WTC11 (cell line): ENCODE data around the gene COL9A1.

Source experiments
- ELF4 ChIP-seq: sonication (generic); formaldehyde crosslinking; IDR thresholded peaks from 2 replicates; pipeline ENCODE4 v1.8.1; 2022; ENCODE audit warnings: low read depth, mild to moderate bottlenecking, moderate library complexity, missing genetic modification reagents
- ETV6 ChIP-seq: sonication (generic); formaldehyde crosslinking; IDR thresholded peaks from 2 replicates; pipeline ENCODE4 v1.8.1; 2022; ENCODE audit warnings: mild to moderate bottlenecking, missing genetic modification reagents
- GTF2I ChIP-seq: fragments of 250-450 bp; sonication (Bioruptor Pico); conservative IDR thresholded peaks from 2 replicates; pipeline ENCODE4 v1.4.0; 2021; ENCODE audit warnings: mild to moderate bottlenecking
- NR1H2 ChIP-seq: sonication (generic); formaldehyde crosslinking; IDR thresholded peaks from 2 replicates; pipeline ENCODE4 v1.9.0; 2021; ENCODE audit warnings: mild to moderate bottlenecking, moderate library complexity, missing genetic modification reagents
- RELA ChIP-seq: sonication (generic); formaldehyde crosslinking; IDR thresholded peaks from 2 replicates; pipeline ENCODE4 v1.8.1; 2022; ENCODE audit warnings: missing genetic modification reagents, mild to moderate bottlenecking, borderline replicate concordance
- ZNF232 ChIP-seq: sonication (generic); formaldehyde crosslinking; IDR thresholded peaks from 2 replicates; pipeline ENCODE4 v1.8.0; 2022; ENCODE audit warnings: mild to moderate bottlenecking, missing genetic modification reagents
- TF ChIP-seq, protein P1 (sequence below): fragments of 200-600 bp; IDR thresholded peaks from 2 replicates; pipeline ENCODE4 v1.8.0; 2022; ENCODE audit warnings: antibody characterized with exemption
- TF ChIP-seq, protein P2 (sequence below): sonication (generic); formaldehyde crosslinking; IDR thresholded peaks from 2 replicates; pipeline ENCODE4 v1.8.0; 2022; ENCODE audit warnings: mild to moderate bottlenecking, missing genetic modification reagents
- TF ChIP-seq, protein P3 (sequence below): sonication (generic); formaldehyde crosslinking; IDR thresholded peaks from 2 replicates; pipeline ENCODE4 v1.8.1; 2023; ENCODE audit warnings: mild to moderate bottlenecking, missing genetic modification reagents

DNA sequence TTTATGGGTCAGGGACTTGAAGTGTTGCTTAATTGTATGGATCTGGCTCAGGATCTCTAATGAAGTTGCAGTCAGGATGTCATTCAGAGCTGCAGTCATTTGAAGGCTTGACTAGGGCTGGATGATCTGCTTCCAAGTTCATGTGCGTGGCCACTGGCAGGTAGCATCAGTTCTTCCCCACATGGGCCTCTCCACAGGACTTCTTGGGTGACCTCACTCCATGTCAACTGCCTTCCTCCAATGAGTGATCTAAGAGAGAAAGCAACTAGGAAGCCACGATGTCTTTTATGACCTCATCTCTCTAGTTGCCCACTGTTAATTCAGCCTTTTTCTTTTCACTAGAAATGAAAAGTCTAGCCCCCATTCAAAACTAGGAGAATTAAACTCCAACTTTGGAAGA, 104.1 kb downstream of the COL9A1 start:
- no peak for TF ChIP-seq ELF4 (CRISPR knock-in tag)
- TF ChIP-seq, protein P1, sequence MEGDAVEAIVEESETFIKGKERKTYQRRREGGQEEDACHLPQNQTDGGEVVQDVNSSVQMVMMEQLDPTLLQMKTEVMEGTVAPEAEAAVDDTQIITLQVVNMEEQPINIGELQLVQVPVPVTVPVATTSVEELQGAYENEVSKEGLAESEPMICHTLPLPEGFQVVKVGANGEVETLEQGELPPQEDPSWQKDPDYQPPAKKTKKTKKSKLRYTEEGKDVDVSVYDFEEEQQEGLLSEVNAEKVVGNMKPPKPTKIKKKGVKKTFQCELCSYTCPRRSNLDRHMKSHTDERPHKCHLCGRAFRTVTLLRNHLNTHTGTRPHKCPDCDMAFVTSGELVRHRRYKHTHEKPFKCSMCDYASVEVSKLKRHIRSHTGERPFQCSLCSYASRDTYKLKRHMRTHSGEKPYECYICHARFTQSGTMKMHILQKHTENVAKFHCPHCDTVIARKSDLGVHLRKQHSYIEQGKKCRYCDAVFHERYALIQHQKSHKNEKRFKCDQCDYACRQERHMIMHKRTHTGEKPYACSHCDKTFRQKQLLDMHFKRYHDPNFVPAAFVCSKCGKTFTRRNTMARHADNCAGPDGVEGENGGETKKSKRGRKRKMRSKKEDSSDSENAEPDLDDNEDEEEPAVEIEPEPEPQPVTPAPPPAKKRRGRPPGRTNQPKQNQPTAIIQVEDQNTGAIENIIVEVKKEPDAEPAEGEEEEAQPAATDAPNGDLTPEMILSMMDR: no peak
- TF ChIP-seq NR1H2: no peak
- TF ChIP-seq, protein P2, sequence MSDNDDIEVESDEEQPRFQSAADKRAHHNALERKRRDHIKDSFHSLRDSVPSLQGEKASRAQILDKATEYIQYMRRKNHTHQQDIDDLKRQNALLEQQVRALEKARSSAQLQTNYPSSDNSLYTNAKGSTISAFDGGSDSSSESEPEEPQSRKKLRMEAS: no peak
- TF ChIP-seq RELA (CRISPR knock-in tag): no peak
- TF ChIP-seq GTF2I (CRISPR knock-in tag): no peak
- TF ChIP-seq, protein P3, sequence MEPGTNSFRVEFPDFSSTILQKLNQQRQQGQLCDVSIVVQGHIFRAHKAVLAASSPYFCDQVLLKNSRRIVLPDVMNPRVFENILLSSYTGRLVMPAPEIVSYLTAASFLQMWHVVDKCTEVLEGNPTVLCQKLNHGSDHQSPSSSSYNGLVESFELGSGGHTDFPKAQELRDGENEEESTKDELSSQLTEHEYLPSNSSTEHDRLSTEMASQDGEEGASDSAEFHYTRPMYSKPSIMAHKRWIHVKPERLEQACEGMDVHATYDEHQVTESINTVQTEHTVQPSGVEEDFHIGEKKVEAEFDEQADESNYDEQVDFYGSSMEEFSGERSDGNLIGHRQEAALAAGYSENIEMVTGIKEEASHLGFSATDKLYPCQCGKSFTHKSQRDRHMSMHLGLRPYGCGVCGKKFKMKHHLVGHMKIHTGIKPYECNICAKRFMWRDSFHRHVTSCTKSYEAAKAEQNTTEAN (CRISPR knock-in tag): no peak
- no peak for TF ChIP-seq ZNF232 (CRISPR knock-in tag)
- no peak for TF ChIP-seq ETV6
